HCT116 (cell line): Measurements from ENCODE around the gene NPB.

Source experiments
- EGR1 ChIP-seq: IDR thresholded peaks from 2 replicates; pipeline ENCODE4 v1.6.1; 2012; ENCODE audit warnings: low read depth
- EZH2 ChIP-seq: fragments of 200-600 bp; sonication (generic); IDR thresholded peaks from 2 replicates; pipeline ENCODE4 v1.6.1; 2017; ENCODE audit warnings: antibody characterized with exemption, mixed run types
- EZH2phosphoT487 ChIP-seq: fragments of 200-600 bp; IDR thresholded peaks from 2 replicates; pipeline ENCODE4 v1.6.1; 2018; ENCODE audit warnings: antibody characterized with exemption, borderline replicate concordance
- POLR2A ChIP-seq: IDR thresholded peaks from 2 replicates; pipeline ENCODE4 v1.7.0; 2011; ENCODE audit warnings: borderline replicate concordance; ENCODE audit not compliant: insufficient read depth, insufficient read length; ENCODE audit errors: extremely low read depth
- POLR2AphosphoS5 ChIP-seq: IDR thresholded peaks from 2 replicates; pipeline ENCODE4 v1.6.1; 2011; ENCODE audit warnings: mild to moderate bottlenecking, low read depth, low read length, moderate library complexity
- REST ChIP-seq: IDR thresholded peaks from 2 replicates; pipeline ENCODE4 v1.6.1; 2012; ENCODE audit warnings: low read depth
- SRF ChIP-seq: IDR thresholded peaks from 2 replicates; pipeline ENCODE4 v1.6.1; 2012; ENCODE audit warnings: low read depth
- YY1 ChIP-seq: IDR thresholded peaks from 2 replicates; pipeline ENCODE4 v1.6.1; 2011; ENCODE audit warnings: low read length, low read depth, moderate library complexity, mild to moderate bottlenecking; ENCODE audit not compliant: insufficient replicate concordance; ENCODE audit errors: extremely low read depth
- ZFX ChIP-seq: fragments of 450-650 bp; IDR thresholded peaks from 2 replicates; pipeline ENCODE4 v1.6.1; 2017
- TF ChIP-seq, protein P1 (sequence below), 3 experiments: fragments of 200-600 bp in 1 of 3; sonication (generic) in 1 of 3; IDR thresholded peaks in 2 of 3; conservative IDR thresholded peaks in 1 of 3; 2 replicates each; pipeline ENCODE4 v1.5.1; 2012 to 2017; ENCODE audit warnings: low read depth in 2 of 3, low read length in 2 of 3, antibody characterized with exemption in 1 of 3, borderline replicate concordance in 1 of 3, control low read depth in 1 of 3, mild to moderate bottlenecking in 1 of 3, mixed read lengths in 1 of 3, mixed run types in 1 of 3, moderate library complexity in 1 of 3; ENCODE audit not compliant: insufficient read depth in 1 of 3

DNA sequence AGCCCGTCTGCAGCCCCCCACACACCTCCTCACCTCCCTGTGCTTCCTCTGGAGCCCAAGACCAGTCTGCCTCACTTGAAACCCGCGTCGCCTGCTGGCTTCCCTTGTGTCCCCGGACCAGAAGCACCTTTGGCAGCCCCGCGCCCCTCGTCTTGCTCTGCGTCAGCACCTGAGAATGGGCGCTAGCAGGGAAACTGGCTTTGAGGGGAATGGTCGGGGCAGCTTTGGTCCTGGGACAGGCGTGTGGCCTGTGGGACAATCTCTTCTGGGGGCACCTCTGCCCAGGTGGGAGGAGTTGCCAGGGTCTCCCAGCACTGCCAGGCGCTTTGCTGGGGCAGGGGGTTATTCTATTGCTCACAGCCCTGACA, 29.1 kb downstream of the NPB start:
- TF ChIP-seq, protein P1, sequence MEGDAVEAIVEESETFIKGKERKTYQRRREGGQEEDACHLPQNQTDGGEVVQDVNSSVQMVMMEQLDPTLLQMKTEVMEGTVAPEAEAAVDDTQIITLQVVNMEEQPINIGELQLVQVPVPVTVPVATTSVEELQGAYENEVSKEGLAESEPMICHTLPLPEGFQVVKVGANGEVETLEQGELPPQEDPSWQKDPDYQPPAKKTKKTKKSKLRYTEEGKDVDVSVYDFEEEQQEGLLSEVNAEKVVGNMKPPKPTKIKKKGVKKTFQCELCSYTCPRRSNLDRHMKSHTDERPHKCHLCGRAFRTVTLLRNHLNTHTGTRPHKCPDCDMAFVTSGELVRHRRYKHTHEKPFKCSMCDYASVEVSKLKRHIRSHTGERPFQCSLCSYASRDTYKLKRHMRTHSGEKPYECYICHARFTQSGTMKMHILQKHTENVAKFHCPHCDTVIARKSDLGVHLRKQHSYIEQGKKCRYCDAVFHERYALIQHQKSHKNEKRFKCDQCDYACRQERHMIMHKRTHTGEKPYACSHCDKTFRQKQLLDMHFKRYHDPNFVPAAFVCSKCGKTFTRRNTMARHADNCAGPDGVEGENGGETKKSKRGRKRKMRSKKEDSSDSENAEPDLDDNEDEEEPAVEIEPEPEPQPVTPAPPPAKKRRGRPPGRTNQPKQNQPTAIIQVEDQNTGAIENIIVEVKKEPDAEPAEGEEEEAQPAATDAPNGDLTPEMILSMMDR (IDR thresholded peaks at IDR 0.05 in 2 of 3, conservative IDR thresholded peaks at IDR 0.05 in 1 of 3; ENCODE audit: borderline replicate concordance in 1 of 3, insufficient read depth in 1 of 3, low read depth in 2 of 3, low read length in 2 of 3) = no peak
- TF ChIP-seq EGR1 (no peak), POLR2A (peak; percentile 6), EZH2phosphoT487 (no peak), SRF (no peak), POLR2AphosphoS5 (no peak), EZH2 (no peak), ZFX (no peak), YY1 (no peak), REST (no peak)
